IMR-90 (cell line): ENCODE data around the gene RRP1. TPM values are rescaled to one million over a fixed set of nuclear protein-coding genes. Genes with fewer than 3 reads are reported as not detected.

Experiments
- ATAC-seq: fragments of 200-7000 bp; cut with Tn5 transposase; 2 replicates; pipeline ENCODE4 v1.9.1; 2020; ENCODE audit warnings: low read depth, mild to moderate bottlenecking, moderate library complexity
- BruUV-seq: library from RNA; stranded (reverse); fragments of 400-500 nt; replicated peaks from 2 replicates; lab custom pipeline; 2021; lab: Mats Ljungman, UMichigan
- CTCF ChIA-PET: fragments of 300-600 bp; formaldehyde crosslinking; extraction: SDS; loops from one replicate; lab custom pipeline; 2021; ENCODE audit warnings: antibody characterized with exemption; lab: Yijun Ruan, JAX
- POLR2A ChIA-PET: fragments of 300-600 bp; sonication (Branson Sonifier 250); formaldehyde crosslinking; loops from one replicate; lab custom pipeline; 2022; ENCODE audit warnings: antibody characterized with exemption; ENCODE audit not compliant: unreplicated experiment; lab: Charles Lee
- DNase-seq: peaks from one replicate; pipeline ENCODE4 v3.0.0; 2013
- H2AFZ ChIP-seq: replicated peaks from 2 replicates; pipeline ENCODE3; 2013; ENCODE audit warnings: low read length, mild to moderate bottlenecking; ENCODE audit not compliant: poor library complexity
- H2AK5ac ChIP-seq: 2 replicates; pipeline ENCODE4 v1.6.1; 2013; ENCODE audit warnings: low read depth, low read length, inconsistent platforms
- H2AK9ac ChIP-seq: replicated peaks from 2 replicates; pipeline ENCODE3; 2013; ENCODE audit warnings: mild to moderate bottlenecking, low read depth, low read length, moderate library complexity; ENCODE audit not compliant: poor library complexity
- H2BK120ac ChIP-seq: 2 replicates; pipeline ENCODE4 v1.6.1; 2013; ENCODE audit warnings: low read depth, low read length, inconsistent platforms
- H2BK15ac ChIP-seq: 3 replicates; pipeline ENCODE4 v1.6.1; 2013; ENCODE audit warnings: low read depth, low read length, inconsistent platforms
- H2BK20ac ChIP-seq: 2 replicates; pipeline ENCODE4 v1.6.1; 2013; ENCODE audit warnings: low read depth, mild to moderate bottlenecking, inconsistent platforms, low read length, moderate library complexity
- H2BK5ac ChIP-seq: 2 replicates; pipeline ENCODE4 v1.6.1; 2013; ENCODE audit warnings: mild to moderate bottlenecking, low read depth, low read length, inconsistent platforms; ENCODE audit not compliant: poor library complexity, severe bottlenecking
- H3K14ac ChIP-seq: replicated peaks from 2 replicates; pipeline ENCODE4 v1.6.1; 2013; ENCODE audit warnings: low read depth, low read length, inconsistent platforms
- H3K18ac ChIP-seq: 2 replicates; pipeline ENCODE4 v1.6.1; 2013; ENCODE audit warnings: low read depth, low read length, control low read depth
- H3K23ac ChIP-seq: 2 replicates; pipeline ENCODE4 v1.6.1; 2013; ENCODE audit warnings: low read depth, low read length, inconsistent platforms
- H3K27ac ChIP-seq: 2 replicates; pipeline ENCODE4 v1.5.1; 2013; ENCODE audit warnings: mild to moderate bottlenecking, control low read depth, low read length; ENCODE audit not compliant: insufficient read depth
- H3K27me3 ChIP-seq: 2 replicates; pipeline ENCODE4 v1.6.1; 2013; ENCODE audit warnings: low read length; ENCODE audit not compliant: control insufficient read depth, insufficient read depth
- H3K36me3 ChIP-seq: 2 replicates; pipeline ENCODE4 v1.6.1; 2013; ENCODE audit warnings: low read length, mixed read lengths; ENCODE audit not compliant: control insufficient read depth, insufficient read depth
- H3K4ac ChIP-seq: 2 replicates; pipeline ENCODE4 v1.6.1; 2013; ENCODE audit warnings: low read depth, low read length, inconsistent platforms
- H3K4me1 ChIP-seq: 2 replicates; pipeline ENCODE4 v1.6.1; 2013; ENCODE audit warnings: low read length, mixed read lengths; ENCODE audit not compliant: control insufficient read depth, insufficient read depth
- H3K4me2 ChIP-seq: 2 replicates; pipeline ENCODE4 v1.6.1; 2013; ENCODE audit warnings: low read depth, mild to moderate bottlenecking, control low read depth, low read length, moderate library complexity
- H3K4me3 ChIP-seq: 2 replicates; pipeline ENCODE4 v1.5.1; 2013; ENCODE audit warnings: low read depth, mild to moderate bottlenecking, control low read depth, low read length, moderate library complexity; ENCODE audit not compliant: insufficient read depth
- H3K56ac ChIP-seq: 2 replicates; pipeline ENCODE4 v1.6.1; 2013; ENCODE audit warnings: low read length, inconsistent platforms; ENCODE audit not compliant: insufficient read depth; ENCODE audit errors: extremely low read depth
- H3K79me1 ChIP-seq, 2 experiments: 2 replicates each; pipeline ENCODE4 v1.6.1; 2013; ENCODE audit warnings: low read length in 2 of 2, inconsistent platforms in 1 of 2, low read depth in 1 of 2
- H3K9ac ChIP-seq: 2 replicates; pipeline ENCODE4 v1.6.1; 2013; ENCODE audit warnings: low read depth, low read length, control low read depth
- H3K9me1 ChIP-seq: 2 replicates; pipeline ENCODE4 v1.6.1; 2013; ENCODE audit warnings: low read length, inconsistent platforms; ENCODE audit not compliant: insufficient read depth
- H3K9me3 ChIP-seq: 2 replicates; pipeline ENCODE4 v1.6.1; 2013; ENCODE audit warnings: low read length; ENCODE audit not compliant: control insufficient read depth, insufficient read depth
- H4K20me1 ChIP-seq: 2 replicates; pipeline ENCODE4 v1.6.1; 2013; ENCODE audit warnings: low read length, inconsistent platforms; ENCODE audit not compliant: insufficient read depth
- H4K5ac ChIP-seq: 2 replicates; pipeline ENCODE4 v1.6.1; 2013; ENCODE audit warnings: mild to moderate bottlenecking, low read depth, low read length, control low read depth
- H4K8ac ChIP-seq, 2 experiments: 2 replicates each; pipeline ENCODE4 v1.6.1; 2013; ENCODE audit warnings: low read depth in 2 of 2, low read length in 2 of 2, control low read depth in 1 of 2, inconsistent platforms in 1 of 2
- H4K91ac ChIP-seq: 2 replicates; pipeline ENCODE4 v1.6.1; 2013; ENCODE audit warnings: low read depth, low read length, inconsistent platforms; ENCODE audit not compliant: insufficient read depth
- FOS ChIP-seq: fragments of 150-350 bp; IDR thresholded peaks from 2 replicates; pipeline ENCODE4 v1.6.1; 2016; ENCODE audit warnings: low read depth, low read length
- MAZ ChIP-seq: IDR thresholded peaks from 2 replicates; pipeline ENCODE4 v1.6.1; 2012; ENCODE audit warnings: low read depth, mild to moderate bottlenecking, low read length, improper control_type of control experiment, moderate library complexity, borderline replicate concordance
- WGBS, 2 experiments: methylation state at CpG; one replicate each; pipeline versions ENCODE4 v1.1.5 to v1.1.7; 2013; ENCODE audit warnings: missing lambda C conversion rate in 2 of 2; ENCODE audit not compliant: insufficient read length in 1 of 2; ENCODE audit errors: extremely low coverage in 2 of 2; 5-methylcytosine and 5-hydroxymethylcytosine counted together
- dilution Hi-C: fragments of 300-500 bp; cut with HindIII; formaldehyde crosslinking; loops from one replicate; pipeline ENCODE4 v1.14.3; 2018; ENCODE audit warnings: low sequenced_read_pairs; ENCODE audit not compliant: unreplicated experiment
- in situ Hi-C: fragments of 300-500 bp; cut with MboI; formaldehyde crosslinking; loops from 3 replicates; pipeline ENCODE4 v1.14.3; 2019; ENCODE audit warnings: low sequenced_read_pairs, inconsistent platforms, mixed read lengths
- intact Hi-C: fragments of 100-400 bp; cut with micrococcal nuclease; formaldehyde crosslinking; loops from 2 replicates; pipeline ENCODE4 v1.10.0; 2022
- polyA plus RNA-seq, 3 experiments: library from polyadenylated mRNA; depleted of rRNA; stranded (reverse); fragments of >200 nt; gene quantifications; 2 replicates each; pipeline ENCODE4 v1.2.3, GENCODE V29; 2012; ENCODE audit warnings: low replicate concordance in 1 of 3
- total RNA-seq: library from RNA; depleted of rRNA; stranded (reverse); fragments of >200 nt; gene quantifications from 2 replicates; pipeline ENCODE4 v1.2.3, GENCODE V29; 2012

The RRP1 gene
- total and polyA plus RNA-seq, 2 of the 4 experiments (the other 2 are of a cell fraction): 20.2 to 23.3 TPM

GRCh38 chr21:43754948-43755781, 34.2 kb upstream of the RRP1 start:
- intact Hi-C loops: no loop called here
- in situ Hi-C loops: no loop called here
- BruUV-seq: no TSS peak

More at GRCh38 chr21:43754948-43755781, 34.2 kb upstream of the RRP1 start:
- Histone ChIP-seq H3K9me3 (no peaks in the 10 kb centered on the region), H3K4me3 (no peak overlapping the region), H3K18ac (no peak overlapping the region), H2BK120ac (no peak overlapping the region), H4K5ac (no peak overlapping the region), H3K9me1 (peaks cover 11% of the 10 kb centered on the region), H3K14ac (no peak overlapping the region), H3K23ac (no peak overlapping the region), H4K8ac (no peak overlapping the region), H3K56ac (no peak overlapping the region), H3K36me3 (peaks cover 83% of the 10 kb centered on the region), H2BK20ac (no peak overlapping the region), H2BK5ac (no peak overlapping the region), H3K4me1 (peaks cover 6% of the 10 kb centered on the region; the same call in 1 of the 2 replicates), H3K4ac (no peak overlapping the region), H3K27me3 (no peaks in the 10 kb centered on the region), H2BK15ac (no peak overlapping the region), H2AK5ac (no peak overlapping the region), H3K27ac (no peak overlapping the region), H4K91ac (no peak overlapping the region), H3K9ac (no peak overlapping the region), H2AFZ (no peak overlapping the region), H3K4me2 (no peak overlapping the region), H3K79me1 (peaks cover 8 to 18% of the 10 kb centered on the region in 2 experiments; a peak in 3 of 4 replicates), H4K20me1 (peaks cover 23% of the 10 kb centered on the region), H2AK9ac (no peak overlapping the region)
- ATAC-seq (no peak), DNase-seq (no peak)
- dilution Hi-C loops: no loop called here
- CTCF ChIA-PET: no interaction called here
- POLR2A ChIA-PET: no interaction called here
- TF ChIP-seq MAZ (no peak), FOS (0 out of 2 replicates have a peak, but pooled peaks have one; percentile 35)
- 93% methylated on average over 21 of the region's 26 CpGs; no CpG with 5 or more reads in 1 of the 2 experiments for WGBS, 2 experiments
